NCI-H2081 (cell line): ENCODE data around the gene PDE4D.
"Not testable (repeated sequence)": the region's sequence is repeated elsewhere in the genome, so short reads cannot be mapped to it uniquely, and the experiment has no call there.

ENCODE experiments used
- DNase-seq, 2 experiments: peaks; one replicate each; lab custom pipeline; 2025; lab: John Stamatoyannopoulos, UW

Gene PDE4D

GRCh38 chr5:59703789-59704188 is 189.7 kb downstream of the PDE4D start:
- no peak for DNase-seq

- no peak for DNase-seq
These were observed 195.0 kb downstream of the PDE4D start for GRCh38 chr5:59698207-59699178.

DNA sequence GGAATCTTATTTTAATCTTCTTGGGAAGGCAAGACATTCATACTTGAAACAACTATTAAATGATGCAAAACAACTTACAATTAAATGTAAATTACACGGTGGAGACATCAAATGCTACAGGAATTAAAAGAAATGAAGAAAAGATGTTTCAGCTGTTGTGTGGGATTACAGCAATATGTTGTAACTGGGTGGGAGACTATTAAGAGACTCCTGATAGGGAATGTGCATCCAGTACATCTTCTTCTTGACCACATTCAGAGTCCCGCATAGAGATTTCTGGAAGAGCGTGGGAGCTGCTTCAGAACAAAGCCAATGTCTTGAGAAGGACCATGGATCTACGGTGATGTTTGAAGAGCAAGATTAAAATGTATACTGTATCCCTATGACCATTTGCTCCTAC is 199.1 kb downstream of the PDE4D start:
- no peak for DNase-seq

DNA sequence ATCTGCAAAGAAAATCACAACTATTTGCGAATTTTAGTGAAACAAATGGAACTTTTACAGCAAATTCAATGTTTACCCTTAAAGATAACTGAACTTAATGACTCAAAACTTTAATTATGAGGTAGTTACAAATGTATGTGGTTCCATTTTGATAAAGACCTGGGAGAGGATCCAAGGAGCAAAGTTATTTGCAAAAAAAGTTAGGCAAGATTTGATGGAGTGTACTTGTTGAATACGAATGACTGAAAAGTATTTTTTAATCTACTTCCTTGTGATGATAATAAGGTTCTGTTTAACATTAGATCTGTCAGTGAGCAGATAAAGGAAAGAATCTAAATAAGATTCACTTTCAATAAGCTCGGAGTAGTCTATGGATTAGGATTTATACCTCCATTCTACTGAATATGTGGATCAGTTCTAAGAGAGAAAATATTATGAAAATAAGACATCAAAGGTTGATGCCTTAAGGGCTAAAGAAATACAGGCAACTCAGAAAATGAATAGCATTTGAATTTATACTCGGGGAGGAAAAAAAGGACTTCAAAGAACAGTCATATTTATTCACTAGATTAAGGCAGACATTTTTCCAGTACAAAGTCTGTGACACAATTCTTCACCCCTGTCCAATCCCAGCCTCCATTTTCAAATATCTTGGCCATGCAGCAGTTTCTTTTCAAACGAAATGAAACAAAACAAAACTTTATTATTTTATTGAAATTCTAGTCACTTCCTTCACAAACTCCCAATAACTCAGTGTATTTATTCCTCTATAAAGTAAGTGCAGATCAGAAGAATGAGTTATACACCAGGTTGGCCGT is 199.8 kb downstream of the PDE4D start:
- DNase-seq, result no peak

DNA sequence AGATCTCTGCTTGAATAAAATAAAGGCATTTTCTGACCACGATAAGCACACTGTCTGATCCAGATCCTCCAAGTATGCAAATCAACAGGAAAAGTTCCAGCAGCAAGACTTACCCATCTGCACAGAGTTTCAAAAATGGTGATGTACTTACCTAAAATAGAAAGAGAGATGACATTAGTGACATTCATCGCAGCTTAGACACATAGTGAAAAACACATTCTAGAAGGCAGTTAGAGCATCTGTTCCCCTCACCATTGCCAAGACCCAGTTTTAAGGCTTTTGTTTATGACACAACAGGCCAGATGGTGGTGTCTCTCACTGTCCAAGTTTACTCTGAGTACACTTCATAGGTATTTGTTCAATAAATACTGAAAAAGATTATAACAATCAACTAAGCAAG is 207.7 kb downstream of the PDE4D start:
- peak in 1 of 2 experiments; percentile 26 for DNase-seq

- no peak for DNase-seq
These were observed 208.4 kb downstream of the PDE4D start for GRCh38 chr5:59685191-59685530.

- no peak for DNase-seq
These were observed 208.9 kb downstream of the PDE4D start for GRCh38 chr5:59684388-59685190.

GRCh38 chr5:59683311-59683710 is 210.2 kb downstream of the PDE4D start:
- no peak for DNase-seq

GRCh38 chr5:59682542-59682941 is 211.0 kb downstream of the PDE4D start:
- DNase-seq, result no peak

DNA sequence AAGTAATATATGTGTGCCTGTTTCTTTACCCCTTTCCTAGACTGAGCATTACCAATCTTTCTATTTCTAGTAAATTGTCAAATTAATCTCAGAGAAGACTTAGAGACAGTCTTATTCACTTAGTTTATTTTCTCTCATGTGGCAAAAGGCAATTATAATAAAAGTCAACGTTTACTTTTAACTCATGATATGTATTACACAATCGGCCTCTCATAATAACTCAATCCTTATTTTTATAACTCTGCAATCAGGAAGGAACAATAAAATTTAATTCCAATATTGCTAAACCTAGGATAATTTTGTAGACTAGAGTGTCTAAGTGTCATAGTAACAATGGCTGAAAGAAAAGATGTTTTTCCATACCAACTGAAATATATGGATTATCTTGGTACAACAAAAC is 214.6 kb downstream of the PDE4D start:
- no peak for DNase-seq

GRCh38 chr5:59674763-59675162 is 218.8 kb downstream of the PDE4D start:
- DNase-seq, result no peak

GRCh38 chr5:59673438-59674058 is 220.0 kb downstream of the PDE4D start:
- peak; percentile 13 to 30 for DNase-seq

DNA sequence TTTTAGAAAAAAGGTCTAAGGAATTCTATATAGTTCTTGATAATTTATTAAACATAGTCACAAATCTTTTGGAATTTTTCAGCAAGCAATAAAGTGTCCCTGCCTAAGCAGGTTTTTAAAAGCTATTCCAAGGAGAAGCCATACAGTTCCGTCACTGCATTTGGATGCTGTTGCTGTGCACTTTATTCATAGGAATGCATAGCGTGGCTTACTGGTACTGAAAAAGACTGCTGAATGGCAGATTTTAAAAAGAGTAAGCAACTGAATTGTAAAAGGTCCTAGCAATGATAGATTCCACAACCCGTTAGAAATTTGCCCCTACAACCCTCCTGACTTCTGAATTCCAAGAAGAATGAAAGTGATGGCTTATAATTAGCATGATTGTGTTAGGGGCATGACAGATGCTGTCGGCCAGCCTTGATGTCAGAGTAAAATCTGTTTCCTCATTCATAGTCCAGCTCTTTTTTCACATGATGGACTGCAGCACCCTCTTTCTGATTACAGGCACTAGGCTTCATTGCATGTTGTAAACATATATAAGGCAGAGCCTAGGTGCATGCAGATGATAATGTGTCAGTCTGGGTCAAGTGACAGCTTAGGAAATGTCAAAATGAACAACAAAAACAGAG is 227.0 kb downstream of the PDE4D start:
- no peak for DNase-seq

- DNase-seq, result not testable (repeated sequence)
These were observed 227.7 kb downstream of the PDE4D start for GRCh38 chr5:59665832-59666203.

GRCh38 chr5:59665086-59665831 is 228.3 kb downstream of the PDE4D start:
- DNase-seq, result peak in 1 of 2 experiments; percentile 10

DNA sequence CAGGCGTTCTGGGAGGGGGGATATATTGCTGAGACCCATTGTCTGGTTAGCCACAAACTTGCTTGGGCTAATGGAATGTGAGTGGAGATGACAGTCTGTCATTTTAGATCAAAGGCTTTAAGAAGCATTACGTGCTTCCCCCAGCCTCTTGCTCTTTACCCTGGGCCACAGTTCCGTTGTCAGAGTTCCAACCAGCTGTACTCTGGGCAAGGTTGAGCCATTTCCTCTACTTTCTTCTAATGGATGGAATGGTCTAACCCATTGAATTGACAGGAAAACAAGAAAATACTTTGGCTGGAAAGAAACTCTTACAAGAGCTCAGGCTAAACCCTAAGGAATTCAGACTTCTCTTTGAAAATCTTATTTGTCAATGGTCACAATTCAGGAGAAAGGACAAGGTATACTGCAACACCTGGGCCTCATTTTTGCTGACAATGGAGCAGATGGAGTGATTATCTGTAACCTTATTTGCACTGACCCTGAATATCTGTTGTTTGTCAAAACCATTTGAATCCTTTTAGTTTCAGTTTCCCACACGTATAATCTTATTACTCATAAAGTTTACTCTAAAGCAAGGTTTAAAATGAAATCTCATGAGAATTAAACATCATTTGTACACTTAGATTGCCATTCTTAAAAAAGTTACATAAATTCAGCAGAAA is 231.4 kb downstream of the PDE4D start:
- peak; percentile 13 to 69 for DNase-seq

- DNase-seq, result peak in 1 of 2 experiments; percentile 20
These were observed 232.2 kb downstream of the PDE4D start for GRCh38 chr5:59661311-59661710.

DNA sequence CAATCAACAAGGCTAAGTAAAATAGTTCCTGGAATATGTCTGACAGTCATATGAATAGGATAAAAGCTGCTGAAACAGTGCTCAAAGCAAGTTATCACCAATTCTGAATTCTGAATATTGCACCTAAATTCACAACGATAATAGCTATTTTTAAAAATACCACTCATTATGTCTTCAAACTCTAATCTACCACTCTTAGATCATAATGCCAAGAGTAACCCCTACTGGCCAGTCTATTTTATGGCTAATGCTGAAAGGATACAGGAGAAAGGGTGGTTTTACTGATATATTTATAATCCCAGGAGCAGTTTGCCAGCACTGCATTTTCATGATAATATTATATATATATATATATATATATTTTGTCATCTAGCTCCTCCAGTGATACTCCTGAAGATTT is 232.8 kb downstream of the PDE4D start:
- peak in 1 of 2 experiments; percentile 57 for DNase-seq

DNA sequence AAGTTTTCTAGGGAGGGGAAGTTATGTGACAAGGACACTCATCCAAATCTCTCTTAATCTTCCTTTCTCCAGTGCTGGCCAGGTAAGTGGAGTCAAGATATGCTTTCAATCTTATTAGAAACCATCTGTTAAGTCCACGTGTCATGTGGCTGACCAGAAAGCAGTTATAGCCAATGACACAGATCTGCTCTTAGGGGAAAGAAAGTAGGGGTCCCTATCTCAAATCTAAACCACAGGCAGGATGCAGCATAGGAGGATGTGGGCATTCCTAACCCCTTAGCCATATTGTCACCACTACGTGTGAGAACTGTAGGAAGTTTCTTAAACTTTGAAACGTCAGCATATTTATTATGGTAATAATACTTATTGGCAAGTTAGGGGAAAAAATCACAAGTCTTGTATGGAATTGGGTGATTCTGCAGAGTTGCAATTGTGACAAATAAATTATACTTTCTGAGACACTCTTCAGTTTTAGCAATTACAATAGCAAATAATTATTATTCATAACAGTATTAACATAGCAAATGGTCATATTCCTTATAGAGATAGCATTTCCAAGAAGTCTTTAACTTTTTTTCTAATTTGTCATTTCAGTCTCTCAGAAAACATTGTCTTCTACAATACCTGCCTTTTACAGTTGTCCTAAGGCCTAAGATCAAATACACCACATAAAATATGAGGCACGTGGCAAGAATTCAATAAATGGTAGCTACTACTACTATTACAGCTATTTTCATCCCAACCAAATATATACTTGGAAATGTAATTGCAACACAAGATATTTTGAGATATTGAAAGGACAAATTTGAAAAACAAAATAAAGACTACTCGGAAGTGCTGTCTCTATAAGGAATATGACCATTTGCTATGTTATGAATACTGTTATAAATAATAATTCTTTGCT is 236.9 kb downstream of the PDE4D start:
- DNase-seq, result no peak
